Transverse colon (tissue), 4 donors: ENCODE measurements around the gene PLB1. TPM values are rescaled to one million over a fixed set of nuclear protein-coding genes. Genes with fewer than 3 reads are reported as not detected.

Experiments used
- DNase-seq: peaks from one replicate; pipeline ENCODE4 v3.0.0-alpha.2; 2019
- H3K27ac ChIP-seq, 4 donors: fragments of 200-600 bp; sonication (generic); 2 replicates each; pipeline ENCODE4 v1.5.1; 2016 to 2018; ENCODE audit warnings: inconsistent platforms in 4 of 4
- H3K27me3 ChIP-seq: fragments of 200-600 bp; sonication (generic); 2 replicates; pipeline ENCODE4 v1.5.1; 2017; ENCODE audit warnings: inconsistent platforms
- H3K36me3 ChIP-seq, 4 donors: fragments of 200-600 bp; sonication (generic); 2 replicates each; pipeline ENCODE4 v1.5.1; 2017 to 2019; ENCODE audit warnings: inconsistent platforms in 4 of 4
- H3K4me1 ChIP-seq, 4 donors: fragments of 200-600 bp; sonication (generic); 2 replicates each; pipeline ENCODE4 v1.5.1; 2017 to 2020; ENCODE audit warnings: inconsistent platforms in 4 of 4
- H3K4me3 ChIP-seq, 4 donors: fragments of 200-600 bp; sonication (generic); 1 replicate in 1 of 4; 2 replicates in 3 of 4; pipeline versions ENCODE4 v1.5.1 to v1.6.1; 2017 to 2019; ENCODE audit warnings: inconsistent platforms in 4 of 4
- H3K9me3 ChIP-seq, 2 donors: fragments of 200-600 bp; sonication (generic); 2 replicates each; pipeline ENCODE4 v1.5.1; 2017 to 2019; ENCODE audit warnings: inconsistent platforms in 2 of 2
- EP300 ChIP-seq: sonication (generic); formaldehyde crosslinking; IDR thresholded peaks from one replicate; pipeline ENCODE4 v1.6.1; 2017; ENCODE audit warnings: antibody characterized with exemption, low read depth
- POLR2A ChIP-seq: fragments of 450-650 bp; IDR thresholded peaks from one replicate; pipeline ENCODE4 v1.6.1; 2016; ENCODE audit warnings: antibody characterized with exemption, mild to moderate bottlenecking, moderate library complexity
- POLR2AphosphoS5 ChIP-seq, 3 donors: sonication (generic); formaldehyde crosslinking; IDR thresholded peaks; one replicate each; pipeline ENCODE4 v1.6.1; 2016; ENCODE audit warnings: antibody characterized with exemption in 3 of 3
- WGBS, 2 donors: methylation state at CpG; one replicate each; pipeline ENCODE4 v1.1.5; 2018; ENCODE audit warnings: low coverage in 1 of 2; 5-methylcytosine and 5-hydroxymethylcytosine counted together
- in situ Hi-C, 4 donors: fragments of 200-750 bp; cut with MboI; loops; one replicate each; pipeline versions ENCODE4 v1.15.0 to v1.15.1; 2017; ENCODE audit warnings: low sequenced_read_pairs in 3 of 4, low pct_ligation_motif_present in 1 of 4, low pct_unique_long_range_greater_than_20kb in 1 of 4
- intact Hi-C: fragments of 100-400 bp; cut with DNase I; formaldehyde crosslinking; loops from one replicate; pipeline ENCODE4 v1.15.1; 2023; ENCODE audit warnings: low total_unique reads
- total RNA-seq, 4 donors: library from RNA; depleted of rRNA; stranded (reverse); fragments of >200 nt; gene quantifications; one replicate each; pipeline ENCODE4 v1.1.0, GENCODE V29; 2016
- TF ChIP-seq, protein P1 (sequence below), 5 experiments: fragments of 200-600 bp in 3 of 5; fragments of 450-650 bp in 2 of 5; sonication (generic) in 3 of 5; IDR thresholded peaks; 1 replicate in 2 of 5; 2 replicates in 3 of 5; pipeline ENCODE4 v1.5.1; 2016 to 2017; ENCODE audit warnings: antibody characterized with exemption in 5 of 5, inconsistent platforms in 3 of 5, mild to moderate bottlenecking in 2 of 5, moderate library complexity in 1 of 5

PLB1 gene
- total RNA-seq, 4 donors from 2014 or later: 0.20 to 4.2 (median 1.8) TPM

- in situ Hi-C loops (no loop called here), intact Hi-C loops (no loop called here)
- Histone ChIP-seq H3K27me3 (no peaks in the 10 kb centered on the region), H3K4me1 (peaks cover 6 to 53% (median 23%) of the 10 kb centered on the region in 4 donors), H3K9me3 (no peaks in the 10 kb centered on the region), H3K36me3 (no peaks in the 10 kb centered on the region), H3K4me3 (no peak overlapping the region), H3K27ac (peak overlapping the region in 1 of 4 donors; percentile 84)
- WGBS, 2 donors: 71 to 88% methylated on average over 2 of the region's 2 CpGs
- no peak for DNase-seq
- TF ChIP-seq, protein P1, sequence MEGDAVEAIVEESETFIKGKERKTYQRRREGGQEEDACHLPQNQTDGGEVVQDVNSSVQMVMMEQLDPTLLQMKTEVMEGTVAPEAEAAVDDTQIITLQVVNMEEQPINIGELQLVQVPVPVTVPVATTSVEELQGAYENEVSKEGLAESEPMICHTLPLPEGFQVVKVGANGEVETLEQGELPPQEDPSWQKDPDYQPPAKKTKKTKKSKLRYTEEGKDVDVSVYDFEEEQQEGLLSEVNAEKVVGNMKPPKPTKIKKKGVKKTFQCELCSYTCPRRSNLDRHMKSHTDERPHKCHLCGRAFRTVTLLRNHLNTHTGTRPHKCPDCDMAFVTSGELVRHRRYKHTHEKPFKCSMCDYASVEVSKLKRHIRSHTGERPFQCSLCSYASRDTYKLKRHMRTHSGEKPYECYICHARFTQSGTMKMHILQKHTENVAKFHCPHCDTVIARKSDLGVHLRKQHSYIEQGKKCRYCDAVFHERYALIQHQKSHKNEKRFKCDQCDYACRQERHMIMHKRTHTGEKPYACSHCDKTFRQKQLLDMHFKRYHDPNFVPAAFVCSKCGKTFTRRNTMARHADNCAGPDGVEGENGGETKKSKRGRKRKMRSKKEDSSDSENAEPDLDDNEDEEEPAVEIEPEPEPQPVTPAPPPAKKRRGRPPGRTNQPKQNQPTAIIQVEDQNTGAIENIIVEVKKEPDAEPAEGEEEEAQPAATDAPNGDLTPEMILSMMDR (IDR thresholded peaks at IDR 0.05): no peak
- TF ChIP-seq POLR2AphosphoS5 (IDR thresholded peaks at IDR 0.05) (no peak), POLR2A (no peak), EP300 (no peak)
These were observed 142.2 kb downstream of the PLB1 start for GRCh38 chr2:28638102-28638501.

- no peaks in the 10 kb centered on the region for H3K36me3 ChIP-seq
- H3K9me3 ChIP-seq: no peaks in the 10 kb centered on the region
- TF ChIP-seq, protein P1 (IDR thresholded peaks at IDR 0.05): no peak
- TF ChIP-seq EP300 (no peak), POLR2AphosphoS5 (IDR thresholded peaks at IDR 0.05) (no peak), POLR2A (no peak)
- intact Hi-C loops: no loop called here
- in situ Hi-C loops: no loop called here
- peaks cover 7 to 54% (median 22%) of the 10 kb centered on the region in 4 donors for H3K4me1 ChIP-seq
- H3K27me3 ChIP-seq: no peaks in the 10 kb centered on the region
- peak overlapping the region in 3 of 4 donors; percentile 21 to 59 (median 37) for H3K27ac ChIP-seq
- peak; percentile 3 for DNase-seq
- H3K4me3 ChIP-seq: no peak overlapping the region
- WGBS, 2 donors: 80 to 84% methylated on average over 7 to 8 of the region's 8 CpGs
These were observed 143.3 kb downstream of the PLB1 start for GRCh38 chr2:28639092-28639691.

GRCh38 chr2:28639836-28640235, 144.0 kb downstream of the PLB1 start:
- peaks cover 8 to 53% (median 22%) of the 10 kb centered on the region in 4 donors for H3K4me1 ChIP-seq
- peak; percentile 71 for DNase-seq
- peak in 2 of 3 donors; percentile 67 to 68 for TF ChIP-seq POLR2AphosphoS5 (IDR thresholded peaks at IDR 0.05)
- no peak for TF ChIP-seq EP300
- peak; percentile 33 for TF ChIP-seq POLR2A
- intact Hi-C loops: no loop called here
- peak overlapping the region; percentile 35 to 59 (median 46) for H3K27ac ChIP-seq
- H3K4me3 ChIP-seq: no peak overlapping the region
- no peaks in the 10 kb centered on the region for H3K9me3 ChIP-seq
- no peaks in the 10 kb centered on the region for H3K27me3 ChIP-seq
- no peaks in the 10 kb centered on the region for H3K36me3 ChIP-seq
- in situ Hi-C loops: no loop called here
- WGBS, 2 donors: 39% methylated on average over 4 of the region's 4 CpGs; no CpG with 5 or more reads in 1 of the 2 donors

- H3K4me1 ChIP-seq: peaks cover 5 to 53% (median 19%) of the 10 kb centered on the region in 4 donors
- no peak for TF ChIP-seq POLR2AphosphoS5 (IDR thresholded peaks at IDR 0.05)
- intact Hi-C loops: no loop called here
These were observed 144.5 kb downstream of the PLB1 start for GRCh38 chr2:28640260-28640907.

DNA sequence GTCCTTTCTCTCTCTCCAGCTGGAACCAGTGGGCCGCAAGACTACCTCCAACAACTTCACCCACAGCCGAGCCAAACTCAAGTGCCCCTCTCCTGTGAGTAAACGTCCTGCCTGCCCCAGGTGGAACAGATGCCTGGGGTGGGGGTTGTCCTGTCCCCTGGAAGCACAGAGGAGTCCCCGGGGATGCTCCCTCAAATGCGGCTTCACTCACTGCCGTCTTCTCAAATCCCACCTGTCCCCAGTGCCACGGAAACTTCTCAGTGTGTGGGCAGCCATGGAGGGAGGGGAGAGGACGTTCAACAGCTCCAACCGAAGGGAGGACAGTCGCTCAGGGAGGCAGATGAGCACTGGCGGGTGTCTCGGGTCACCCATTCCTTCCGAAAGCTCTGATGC, 145.0 kb downstream of the PLB1 start:
- 94% methylated on average over 13 of the region's 13 CpGs; no CpG with 5 or more reads in 1 of the 2 donors for WGBS, 2 donors
- H3K27ac ChIP-seq: peak overlapping the region in 2 of 4 donors; percentile 56 to 59
- in situ Hi-C loops (no loop called here), intact Hi-C loops (no loop called here)
- TF ChIP-seq POLR2A (no peak), POLR2AphosphoS5 (IDR thresholded peaks at IDR 0.05) (no peak), EP300 (no peak)
- TF ChIP-seq, protein P1 (IDR thresholded peaks at IDR 0.05): no peak
- no peak overlapping the region for H3K4me3 ChIP-seq
- DNase-seq: no peak
- H3K36me3 ChIP-seq: no peaks in the 10 kb centered on the region
- no peaks in the 10 kb centered on the region for H3K9me3 ChIP-seq
- H3K4me1 ChIP-seq: peaks cover 5 to 51% (median 15%) of the 10 kb centered on the region in 4 donors
- no peaks in the 10 kb centered on the region for H3K27me3 ChIP-seq

More at GRCh38 chr2:28640260-28640907, 144.5 kb downstream of the PLB1 start:
- in situ Hi-C loops: no loop called here
- Histone ChIP-seq H3K27ac (peak overlapping the region; percentile 35 to 59 (median 46)), H3K27me3 (no peaks in the 10 kb centered on the region), H3K36me3 (no peaks in the 10 kb centered on the region), H3K4me3 (no peak overlapping the region), H3K9me3 (no peaks in the 10 kb centered on the region)
- 81 to 88% methylated on average over 5 to 14 of the region's 14 CpGs for WGBS, 2 donors
- DNase-seq: no peak
